SKM-1 (cell line): ENCODE results near the gene FXR2.

Experiments used
- DNase-seq: peaks from one replicate; lab custom pipeline; 2025; ENCODE audit not compliant: unreplicated experiment; lab: John Stamatoyannopoulos, UW

Gene FXR2

GRCh38 chr17:7552621-7553051, 62.1 kb downstream of the FXR2 start:
- peak; percentile 36 for DNase-seq

- no peak for DNase-seq
Measured at GRCh38 chr17:7551396-7551795, 63.3 kb downstream of the FXR2 start.

- DNase-seq = no peak
Measured at GRCh38 chr17:7550344-7550743, 64.4 kb downstream of the FXR2 start.

- DNase-seq = no peak
Measured at GRCh38 chr17:7549401-7550055, 65.2 kb downstream of the FXR2 start.

GRCh38 chr17:7548585-7549400, 65.9 kb downstream of the FXR2 start, which contains the start of gene TNFSF12:
Gene TNFSF12, plus strand, starts transcription at chr17:7549058. Its CDS starts 96 bp downstream, at chr17:7549154.
- no peak for DNase-seq

- DNase-seq = no peak
Measured at GRCh38 chr17:7544911-7545310, 69.8 kb downstream of the FXR2 start.
